ENCODE measurements around the gene CFAP299. TPM values are rescaled to one million over a fixed set of nuclear protein-coding genes. Genes with fewer than 3 reads are reported as not detected.

Gene CFAP299
- total and polyA plus RNA-seq, 9 of the 15 experiments (the other 6 are each of a cell fraction or from before 2014, with no cell fraction given), result 0.09 to 3.0 (median 0.76) TPM

- TF ChIP-seq MNT (conservative IDR thresholded peaks at IDR 0.05), result 0 out of 4 replicates have a peak, but pooled peaks of 1 of the 2 experiments have one; percentile 25
- TF ChIP-seq PTTG1 (tag; IDR thresholded peaks at IDR 0.05; ENCODE audit: low read depth), result no peak
- TF ChIP-seq IRF2 (CRISPR knock-in tag; IDR thresholded peaks at IDR 0.05), result no peak
- peak in 1 of 2 experiments; percentile 94; a peak in 2 of 4 replicates for TF ChIP-seq SRF (CRISPR knock-in tag; IDR thresholded peaks at IDR 0.05)
- no peak for TF ChIP-seq EZH2 (IDR thresholded peaks at IDR 0.05; ENCODE audit: borderline replicate concordance, low read depth, low read length)
- no peak for TF ChIP-seq ZNF764 (CRISPR knock-in tag; IDR thresholded peaks at IDR 0.05; ENCODE audit: low read depth)
- TF ChIP-seq RHOXF2B (CRISPR knock-in tag; conservative IDR thresholded peaks at IDR 0.05), result no peak
- no peak for TF ChIP-seq DMBX1 (CRISPR knock-in tag; IDR thresholded peaks at IDR 0.05; ENCODE audit: borderline replicate concordance)
- peak; percentile 77 for TF ChIP-seq NFE2 (IDR thresholded peaks at IDR 0.05; ENCODE audit: low read depth)
- TF ChIP-seq VEZF1 (CRISPR knock-in tag; IDR thresholded peaks at IDR 0.05), result no peak
- TF ChIP-seq CREM (IDR thresholded peaks at IDR 0.05; ENCODE audit: low read depth), result no peak
- peak; percentile 84 for TF ChIP-seq TCF3 (CRISPR knock-in tag; IDR thresholded peaks at IDR 0.05)
- TF ChIP-seq ZBTB7A (IDR thresholded peaks at IDR 0.05; ENCODE audit: borderline replicate concordance, control insufficient read depth, low read depth, low read length), result no peak
- TF ChIP-seq TAL1 (IDR thresholded peaks at IDR 0.05), result peak; percentile 66
- peak; percentile 83 for TF ChIP-seq ARID1B (IDR thresholded peaks at IDR 0.05)
- TF ChIP-seq CCNT2 (IDR thresholded peaks at IDR 0.05; ENCODE audit: borderline replicate concordance, extremely low read depth, insufficient read length, low read depth, low read length), result no peak
- TF ChIP-seq ZBTB40 (IDR thresholded peaks at IDR 0.05), result no peak
- no peak for TF ChIP-seq ZBTB40 (CRISPR knock-in tag; IDR thresholded peaks at IDR 0.05)
These were observed 88.7 kb downstream of the CFAP299 start (continued) for GRCh38 chr4:80424225-80424581.

Measured in K562 (cell line).